ENCODE measurements around the gene SLIRP.

- TF ChIP-seq CTCF (IDR thresholded peaks at IDR 0.05) (no peak), POLR2A (IDR thresholded peaks at IDR 0.05) (no peak)
These were observed 40.6 kb upstream of the SLIRP start for GRCh38 chr14:77667331-77667730.
